Skin of body (tissue), 3 donors: ENCODE results near the gene NOA1. TPM values are rescaled to one million over a fixed set of nuclear protein-coding genes. Genes with fewer than 3 reads are reported as not detected.
"Not testable (repeated sequence)": the region's sequence is repeated elsewhere in the genome, so short reads cannot be mapped to it uniquely, and the experiment has no call there.

Experiments
- DNase-seq: peaks from one replicate; lab custom pipeline; 2025; lab: John Stamatoyannopoulos, UW
- small RNA-seq: library from RNA; depleted of rRNA; stranded (forward); fragments of <200 nt; gene quantifications from one replicate; pipeline ENCODE3, GENCODE V24; 2014; ENCODE audit warnings: low replicate concordance
- total RNA-seq: library from RNA; depleted of rRNA; stranded (reverse); fragments of >200 nt; gene quantifications from one replicate; pipeline ENCODE4 v1.2.3, GENCODE V29; 2014

NOA1 gene
- total RNA-seq, 1 donor from 2014 or later, result 12.9 TPM

GRCh38 chr4:56958111-56958517 lies 19.3 kb downstream of the NOA1 start:
- peak; percentile 97 for DNase-seq

DNA sequence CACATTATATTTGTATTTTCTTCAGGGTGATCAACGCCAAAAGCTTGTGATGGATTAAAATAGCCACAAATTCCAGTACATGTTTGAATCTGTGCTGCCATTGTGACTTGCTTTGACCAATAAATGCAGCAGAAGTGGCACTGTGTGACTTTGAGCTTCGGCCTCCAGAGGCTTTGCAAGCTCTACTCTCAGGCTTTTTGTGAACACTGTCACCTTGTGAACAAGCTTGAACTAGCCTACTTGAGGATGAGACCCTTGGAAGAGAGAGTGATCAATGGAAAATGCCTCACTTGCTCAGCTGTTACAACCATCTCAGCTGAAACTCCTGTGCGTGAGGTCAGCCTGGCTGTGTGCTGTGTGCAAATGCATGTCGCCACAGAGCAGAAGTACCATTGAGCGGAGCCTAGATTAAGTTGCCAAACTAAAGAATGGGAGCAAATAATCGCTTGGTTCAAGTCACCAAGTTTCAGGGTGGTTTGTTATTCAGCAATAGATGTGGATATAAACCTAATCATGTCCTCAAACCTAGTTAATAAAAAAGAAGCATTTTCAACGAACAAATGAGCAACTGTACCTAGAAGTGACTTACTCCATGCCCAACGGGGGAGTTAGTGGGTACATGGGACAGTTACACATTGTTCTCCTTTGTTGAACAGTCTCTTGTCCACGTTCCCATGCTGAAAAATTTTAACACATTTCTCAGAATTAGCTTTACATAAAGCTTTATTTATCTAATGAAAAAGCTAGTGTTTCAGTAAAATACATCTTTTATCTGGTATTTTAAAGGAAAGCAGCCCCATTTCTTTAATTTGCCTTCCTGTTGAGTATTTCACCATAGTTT lies 23.5 kb downstream of the NOA1 start:
- DNase-seq, result no peak

DNA sequence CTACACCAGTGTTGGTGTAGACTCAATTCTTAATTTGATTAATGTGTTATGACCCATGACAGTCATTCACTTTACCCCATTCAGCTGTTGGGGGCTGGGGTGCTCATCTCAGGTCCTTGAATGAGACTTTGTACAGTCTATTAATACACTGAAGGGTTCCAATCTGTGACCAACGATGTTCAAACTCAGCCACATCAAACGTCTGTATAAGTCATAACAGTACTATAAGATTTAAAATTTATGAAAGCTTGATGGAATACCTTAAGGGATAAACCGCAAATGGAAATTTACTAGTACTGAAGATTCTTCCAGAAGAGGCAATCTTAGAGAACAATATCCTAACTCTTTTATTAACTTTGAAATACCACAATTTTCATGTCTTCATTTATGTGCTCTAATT lies 36.0 kb downstream of the NOA1 start:
- no peak for DNase-seq

- no peak for DNase-seq
These were observed 36.4 kb downstream of the NOA1 start for GRCh38 chr4:56940971-56941370.

GRCh38 chr4:56940403-56940802 lies 37.0 kb downstream of the NOA1 start:
- no peak for DNase-seq

DNA sequence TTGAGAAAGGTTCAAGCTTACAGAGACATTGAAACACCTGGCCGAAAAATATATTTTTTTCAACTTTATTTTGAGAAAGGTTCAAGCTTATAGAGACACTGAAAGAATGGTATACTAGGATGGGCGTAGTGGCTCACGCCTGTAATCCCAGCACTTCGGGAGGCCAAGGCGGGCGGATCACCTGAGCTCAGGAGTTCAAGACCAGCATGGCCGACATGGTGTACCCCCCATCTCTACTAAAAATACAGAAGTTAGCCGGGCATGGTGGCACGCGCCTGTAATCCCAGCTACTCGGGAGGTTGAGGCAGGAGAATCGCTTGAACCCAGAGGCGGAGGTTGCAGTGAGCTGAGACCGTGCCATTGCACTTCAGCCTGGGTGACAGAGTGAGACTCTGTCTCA lies 37.6 kb downstream of the NOA1 start:
- DNase-seq, result not testable (repeated sequence)

DNA sequence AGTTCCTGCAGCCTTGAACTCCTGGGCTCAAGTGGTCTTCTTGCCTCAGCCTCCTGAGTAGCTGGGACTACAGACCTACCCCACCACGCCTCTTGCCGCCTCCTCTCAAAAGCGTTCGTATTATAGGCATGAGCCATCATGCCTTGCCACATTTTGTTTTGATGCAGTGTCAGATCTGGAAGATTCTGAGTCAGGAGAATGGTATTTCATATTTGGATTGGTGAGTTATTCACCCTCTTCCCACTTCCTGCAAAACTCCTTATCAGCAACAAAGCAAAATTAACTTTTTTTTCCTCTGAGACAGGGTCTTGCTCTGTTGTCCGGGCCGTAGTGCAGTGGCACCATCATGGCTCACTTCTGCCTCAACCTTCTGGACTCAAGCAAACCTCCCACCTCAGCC lies 40.1 kb downstream of the NOA1 start:
- DNase-seq, result no peak

- DNase-seq, result no peak
These were observed 45.5 kb downstream of the NOA1 start for GRCh38 chr4:56931924-56932323.

DNA sequence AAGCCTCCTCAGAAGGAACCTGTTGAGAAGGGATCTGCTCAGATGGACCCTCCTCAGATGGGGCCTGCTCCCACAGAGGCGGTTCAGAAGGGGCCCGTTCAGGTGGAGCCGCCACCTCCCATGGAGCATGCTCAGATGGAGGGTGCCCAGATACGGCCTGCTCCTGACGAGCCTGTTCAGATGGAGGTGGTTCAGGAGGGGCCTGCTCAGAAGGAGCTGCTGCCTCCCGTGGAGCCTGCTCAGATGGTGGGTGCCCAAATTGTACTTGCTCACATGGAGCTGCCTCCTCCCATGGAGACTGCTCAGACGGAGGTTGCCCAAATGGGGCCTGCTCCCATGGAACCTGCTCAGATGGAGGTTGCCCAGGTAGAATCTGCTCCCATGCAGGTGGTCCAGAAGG lies 46.8 kb downstream of the NOA1 start:
- DNase-seq, result no peak

GRCh38 chr4:56927196-56927595 lies 50.2 kb downstream of the NOA1 start:
- DNase-seq, result no peak

GRCh38 chr4:56914977-56915376 lies 62.4 kb downstream of the NOA1 start:
- DNase-seq, result not testable (repeated sequence)

- no peak for DNase-seq
These were observed 63.1 kb downstream of the NOA1 start for GRCh38 chr4:56914336-56914735.

Small RNA genes within 50 kb of the gene (small RNA-seq; reads per million reads assigned to genes)
- not detected for gene RNU6-998P

Other genes with a start within 250 kb of the NOA1 start
- not detected for gene SPINK2, start 155.9 kb downstream of the NOA1 start, total RNA-seq
- 34.6 TPM for gene REST, start 69.7 kb downstream of the NOA1 start, total RNA-seq
- 97.7 TPM for gene POLR2B, start 1.3 kb upstream of the NOA1 start, total RNA-seq
- gene IGFBP7, start 132.8 kb upstream of the NOA1 start, total RNA-seq, result 85.4 TPM